ENCODE measurements around the gene MND1.

DNA sequence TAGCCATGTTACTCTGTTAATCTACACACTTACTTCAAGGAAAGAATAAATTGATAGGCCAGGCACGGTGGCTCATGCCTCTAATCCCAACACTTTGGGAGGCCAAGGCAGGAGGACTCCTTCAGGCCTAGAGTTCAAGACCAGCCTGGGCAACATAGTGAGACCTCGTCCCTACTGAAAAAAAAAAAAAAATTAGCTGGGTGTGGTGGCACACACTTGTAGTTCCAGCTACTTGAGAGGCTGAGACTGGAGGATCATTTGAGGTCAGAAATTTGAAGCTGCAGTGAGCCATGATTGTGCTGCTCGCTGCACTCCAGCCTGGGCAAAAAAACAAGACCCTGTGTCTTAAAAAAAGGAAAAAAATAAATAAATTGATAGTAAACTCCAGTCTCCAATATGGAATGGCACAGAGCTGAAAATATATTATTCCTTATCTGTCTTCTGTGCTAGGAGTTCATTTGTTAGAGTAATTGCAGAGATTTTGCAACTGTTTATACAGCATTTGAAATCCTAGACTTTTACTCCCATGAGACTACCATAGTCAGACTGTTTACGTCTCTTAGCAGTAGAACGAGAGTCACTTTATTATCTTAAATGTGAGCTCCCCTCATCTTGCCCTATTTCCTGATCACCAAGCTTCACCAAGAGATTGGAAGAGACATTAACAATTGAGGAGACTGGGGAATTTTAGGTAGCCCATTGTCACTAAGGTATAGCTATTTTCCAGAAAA, 102.9 kb downstream of the MND1 start:
- TF ChIP-seq, protein P1, sequence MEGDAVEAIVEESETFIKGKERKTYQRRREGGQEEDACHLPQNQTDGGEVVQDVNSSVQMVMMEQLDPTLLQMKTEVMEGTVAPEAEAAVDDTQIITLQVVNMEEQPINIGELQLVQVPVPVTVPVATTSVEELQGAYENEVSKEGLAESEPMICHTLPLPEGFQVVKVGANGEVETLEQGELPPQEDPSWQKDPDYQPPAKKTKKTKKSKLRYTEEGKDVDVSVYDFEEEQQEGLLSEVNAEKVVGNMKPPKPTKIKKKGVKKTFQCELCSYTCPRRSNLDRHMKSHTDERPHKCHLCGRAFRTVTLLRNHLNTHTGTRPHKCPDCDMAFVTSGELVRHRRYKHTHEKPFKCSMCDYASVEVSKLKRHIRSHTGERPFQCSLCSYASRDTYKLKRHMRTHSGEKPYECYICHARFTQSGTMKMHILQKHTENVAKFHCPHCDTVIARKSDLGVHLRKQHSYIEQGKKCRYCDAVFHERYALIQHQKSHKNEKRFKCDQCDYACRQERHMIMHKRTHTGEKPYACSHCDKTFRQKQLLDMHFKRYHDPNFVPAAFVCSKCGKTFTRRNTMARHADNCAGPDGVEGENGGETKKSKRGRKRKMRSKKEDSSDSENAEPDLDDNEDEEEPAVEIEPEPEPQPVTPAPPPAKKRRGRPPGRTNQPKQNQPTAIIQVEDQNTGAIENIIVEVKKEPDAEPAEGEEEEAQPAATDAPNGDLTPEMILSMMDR (IDR thresholded peaks at IDR 0.05; ENCODE audit: insufficient read depth, low read depth, low read length), result no peak
- TF ChIP-seq EZH2 (IDR thresholded peaks at IDR 0.05; ENCODE audit: insufficient read depth, low read length), result no peak

Data from astrocyte (in vitro differentiated cells and primary cell).